Activated CD4-positive, alpha-beta memory T cell treated with anti-CD3 and anti-CD28 coated beads for 36 hours (primary cell): ENCODE data around the gene C5orf24. TPM values are rescaled to one million over a fixed set of nuclear protein-coding genes. Genes with fewer than 3 reads are reported as not detected.

Experiments
- CTCF ChIA-PET: fragments of 350-600 bp; sonication (Branson Sonifier 250); formaldehyde crosslinking; loops from one replicate; lab custom pipeline; 2021; ENCODE audit warnings: antibody characterized with exemption, inconsistent platforms; lab: Charles Lee
- POLR2A ChIA-PET: fragments of 350-600 bp; sonication (Branson Sonifier 250); formaldehyde crosslinking; loops from one replicate; lab custom pipeline; 2021; ENCODE audit warnings: antibody characterized with exemption; lab: Charles Lee
- DNase-seq: peaks from one replicate; pipeline ENCODE4 v3.0.0-alpha.2; 2020
- H3K27ac Mint-ChIP-seq: one replicate; pipeline ENCODE4 v1.8.0; 2021; ENCODE audit warnings: mixed read lengths
- H3K27me3 Mint-ChIP-seq: one replicate; pipeline ENCODE4 v1.8.0; 2021; ENCODE audit warnings: mixed read lengths
- H3K36me3 Mint-ChIP-seq: one replicate; pipeline ENCODE4 v1.8.0; 2021; ENCODE audit warnings: mixed read lengths
- H3K4me1 Mint-ChIP-seq: one replicate; pipeline ENCODE4 v1.8.0; 2021; ENCODE audit warnings: low read depth, mixed read lengths
- H3K4me3 Mint-ChIP-seq: one replicate; pipeline ENCODE4 v1.8.0; 2021; ENCODE audit warnings: mild to moderate bottlenecking, mixed read lengths
- H3K9me3 Mint-ChIP-seq: one replicate; pipeline ENCODE4 v1.8.0; 2021; ENCODE audit warnings: mixed read lengths
- intact Hi-C: fragments of 100-400 bp; cut with micrococcal nuclease; formaldehyde crosslinking; loops from one replicate; pipeline ENCODE4 v1.15.1; 2023
- total RNA-seq, 2 experiments: library from RNA; stranded (reverse); gene quantifications; one replicate each; pipeline ENCODE4 v1.2.3, GENCODE V29; 2021

C5orf24 gene
- total RNA-seq, 2 experiments from 2014 or later = 21.9 to 25.2 TPM

DNA sequence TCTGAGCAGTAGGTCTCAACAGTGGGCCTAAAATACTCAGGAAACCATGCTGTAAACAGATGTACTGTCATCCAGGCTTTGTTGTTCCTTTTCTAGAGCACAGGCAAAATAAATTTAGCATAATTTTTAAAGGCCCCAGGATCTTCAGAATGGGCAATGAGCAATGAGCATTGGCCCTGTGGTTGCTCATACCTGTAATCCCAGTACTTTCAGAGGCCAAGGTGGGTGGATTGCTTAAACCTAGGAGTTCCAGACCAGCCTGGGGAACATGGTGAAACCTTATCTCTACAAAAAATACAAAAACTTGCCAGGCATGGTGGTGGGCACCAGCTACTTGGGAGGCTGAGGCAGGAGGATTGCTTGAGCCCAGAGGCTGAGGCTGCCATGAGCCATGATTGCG lies 45.7 kb downstream of the C5orf24 start:
- H3K27ac Mint-ChIP-seq = no peak overlapping the region
- no peaks in the 10 kb centered on the region for H3K27me3 Mint-ChIP-seq
- POLR2A ChIA-PET = interaction anchor here (0.7 to 1.1 kb wide), 2 partner anchors 13 to 14 kb away, joined by 4 to 5 read pairs; partner anchors contain the start of gene PCBD2
- H3K4me1 Mint-ChIP-seq = peaks cover 13% of the 10 kb centered on the region
- no peak overlapping the region for H3K4me3 Mint-ChIP-seq
- H3K9me3 Mint-ChIP-seq = no peaks in the 10 kb centered on the region
- CTCF ChIA-PET = interaction anchor here (1.2 kb wide), 1 partner anchor 13 kb away, joined by 7 read pairs; the partner anchor contains the start of gene PCBD2
- peaks cover 14% of the 10 kb centered on the region for H3K36me3 Mint-ChIP-seq
- intact Hi-C loops = no loop called here
- DNase-seq = no peak

GRCh38 chr5:134892282-134892681 lies 46.5 kb downstream of the C5orf24 start:
- intact Hi-C loops = no loop called here
- no peaks in the 10 kb centered on the region for H3K9me3 Mint-ChIP-seq
- no peak for DNase-seq
- peaks cover 14% of the 10 kb centered on the region for H3K36me3 Mint-ChIP-seq
- H3K4me3 Mint-ChIP-seq = no peak overlapping the region
- ChIA-PET CTCF (interaction anchor here (0.6 to 1.2 kb wide), 3 partner anchors 12 to 55 kb away, joined by 3 to 7 read pairs (median 3); partner anchors contain the start of gene PCBD2), POLR2A (interaction anchor here (0.7 to 1.1 kb wide), 2 partner anchors 12 to 13 kb away, joined by 4 to 5 read pairs; partner anchors contain the start of gene PCBD2)
- H3K27me3 Mint-ChIP-seq = no peaks in the 10 kb centered on the region
- peak overlapping the region; percentile 39 for H3K27ac Mint-ChIP-seq
- peaks cover 13% of the 10 kb centered on the region for H3K4me1 Mint-ChIP-seq

- H3K27ac Mint-ChIP-seq = no peak overlapping the region
- no peaks in the 10 kb centered on the region for H3K9me3 Mint-ChIP-seq
- H3K4me3 Mint-ChIP-seq = no peak overlapping the region
- DNase-seq = no peak
- no peaks in the 10 kb centered on the region for H3K27me3 Mint-ChIP-seq
- H3K4me1 Mint-ChIP-seq = peaks cover 13% of the 10 kb centered on the region
- POLR2A ChIA-PET = no interaction called here
- intact Hi-C loops = no loop called here
- CTCF ChIA-PET = no interaction called here
- H3K36me3 Mint-ChIP-seq = peaks cover 8% of the 10 kb centered on the region
Observed at GRCh38 chr5:134892926-134893325, 47.2 kb downstream of the C5orf24 start.

- CTCF ChIA-PET = no interaction called here
- Mint-ChIP-seq H3K9me3 (no peaks in the 10 kb centered on the region), H3K36me3 (peaks cover 8% of the 10 kb centered on the region), H3K27me3 (no peaks in the 10 kb centered on the region), H3K4me1 (peaks cover 13% of the 10 kb centered on the region), H3K27ac (no peak overlapping the region), H3K4me3 (no peak overlapping the region)
- POLR2A ChIA-PET = no interaction called here
- no peak for DNase-seq
- intact Hi-C loops = no loop called here
Observed at GRCh38 chr5:134893748-134894505, 48.2 kb downstream of the C5orf24 start.

- Mint-ChIP-seq H3K9me3 (no peaks in the 10 kb centered on the region), H3K4me3 (no peak overlapping the region), H3K27me3 (no peaks in the 10 kb centered on the region), H3K4me1 (peaks cover 17% of the 10 kb centered on the region), H3K36me3 (peaks cover 5% of the 10 kb centered on the region), H3K27ac (peak overlapping the region; percentile 55)
- no peak for DNase-seq
- ChIA-PET POLR2A (interaction anchor here (1.6 kb wide), 2 partner anchors 37 to 57 kb away, joined by 3 to 4 read pairs; partner anchors contain the start of gene C5orf24), CTCF (no interaction called here)
- intact Hi-C loops = loop anchor here (10.0 kb wide), 2 partner anchors 297 to 677 kb away; partner anchors contain the start of gene PPP2CA
Observed at GRCh38 chr5:134902071-134902801, 56.5 kb downstream of the C5orf24 start.

GRCh38 chr5:134904610-134905245 lies 59.0 kb downstream of the C5orf24 start, which contains the start of gene PCBD2:
PCBD2 (plus strand) TSS chr5:134905131; CDS start chr5:134905140, 9 bp downstream.
- peak within 1 kb of the TSS; percentile 95 for H3K4me3 Mint-ChIP-seq
- peak within 1 kb of the TSS; percentile 99 for H3K27ac Mint-ChIP-seq

DNA sequence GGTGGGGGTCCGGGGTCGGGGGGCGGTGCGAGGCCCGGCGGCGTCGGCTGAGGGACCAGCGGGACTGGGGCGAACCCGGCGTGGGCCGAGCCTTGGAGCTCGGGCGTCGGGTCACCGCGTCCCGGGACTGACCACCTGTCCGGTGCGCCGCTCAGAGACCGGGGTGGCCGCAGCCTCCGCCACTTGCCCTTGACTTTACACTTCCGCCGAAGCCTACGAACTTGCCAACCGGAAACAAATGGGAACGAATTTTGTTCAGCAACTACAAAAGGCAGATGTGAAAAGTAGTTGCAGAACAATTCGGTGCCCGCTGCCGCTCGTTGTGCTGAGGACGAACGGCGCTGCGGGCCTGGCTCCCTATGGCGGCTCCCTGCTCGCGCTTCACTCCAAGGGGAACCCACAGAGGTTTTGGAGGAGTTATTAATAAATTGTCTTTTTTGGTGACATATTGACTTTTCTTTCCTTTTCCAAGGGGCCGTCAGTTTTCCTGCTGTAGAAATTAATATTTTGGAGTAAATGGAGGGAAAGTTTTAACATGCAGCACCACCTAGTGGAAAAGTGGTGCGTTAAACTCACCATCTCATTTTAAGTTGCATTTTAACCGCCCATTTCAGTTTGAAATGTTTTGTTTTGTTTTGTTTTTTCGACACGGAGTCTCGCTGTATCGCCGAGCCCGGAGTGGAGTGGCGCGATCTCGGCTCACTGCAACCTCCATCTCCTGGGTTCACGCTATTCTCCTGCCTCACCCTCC lies 59.7 kb downstream of the C5orf24 start:
- POLR2A ChIA-PET = interaction anchor here (0.6 to 3.3 kb wide), 14 partner anchors 8 to 257 kb away, joined by 3 to 34 read pairs (median 6); partner anchors contain the start of genes C5orf24, CAMLG, DDX46 and SEC24A
- intact Hi-C loops = loop anchor here (1.0 to 10.0 kb wide), 7 partner anchors 15 to 681 kb away; partner anchors contain the start of genes C5orf24, DDX46, PPP2CA and SEC24A
- CTCF ChIA-PET = interaction anchor here (0.5 to 3.1 kb wide), 33 partner anchors 7 to 382 kb away, joined by 3 to 25 read pairs (median 4); partner anchors contain the start of genes C5orf24, CAMLG, DDX46 and TXNDC15

More at GRCh38 chr5:134904610-134905245, 59.0 kb downstream of the C5orf24 start, which contains the start of gene PCBD2:
- DNase-seq = peak; percentile 96
- no peaks in the 10 kb centered on the region for H3K27me3 Mint-ChIP-seq
- CTCF ChIA-PET = interaction anchor here (0.6 to 3.1 kb wide), 32 partner anchors 8 to 381 kb away, joined by 3 to 25 read pairs (median 4); partner anchors contain the start of genes C5orf24, CAMLG, DDX46 and TXNDC15
- H3K9me3 Mint-ChIP-seq = no peaks in the 10 kb centered on the region
- H3K36me3 Mint-ChIP-seq = peaks cover 7% of the 10 kb centered on the region
- intact Hi-C loops = loop anchor here (1.0 to 10.0 kb wide), 8 partner anchors 16 to 680 kb away; partner anchors contain the start of genes C5orf24, CAMLG, DDX46 and PPP2CA
- H3K4me1 Mint-ChIP-seq = peaks cover 17% of the 10 kb centered on the region
- POLR2A ChIA-PET = interaction anchor here (0.6 to 3.3 kb wide), 16 partner anchors 9 to 256 kb away, joined by 3 to 34 read pairs (median 4); partner anchors contain the start of genes C5orf24, CAMLG, DDX46 and SEC24A

DNA sequence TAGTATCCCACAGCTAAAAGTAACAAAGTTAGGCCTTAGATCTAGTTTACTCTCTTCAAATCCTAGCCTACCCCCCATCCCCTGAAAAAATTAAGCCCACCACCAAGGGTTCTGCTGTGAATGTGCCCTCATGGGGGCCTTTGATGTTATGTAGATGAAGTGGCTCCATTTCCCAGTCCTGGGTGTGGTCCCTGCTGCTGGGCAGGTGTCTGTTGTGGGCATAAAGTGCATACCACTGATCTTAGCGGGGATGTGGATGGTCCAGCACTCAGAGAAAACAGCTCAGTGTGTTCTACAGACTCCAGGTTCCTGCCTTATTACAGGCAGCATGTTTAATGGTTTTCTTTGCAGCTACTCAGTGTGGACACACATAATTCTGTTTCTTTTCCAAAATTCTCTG lies 61.0 kb downstream of the C5orf24 start:
- Mint-ChIP-seq H3K4me3 (peak overlapping the region; percentile 48), H3K9me3 (no peaks in the 10 kb centered on the region), H3K36me3 (peaks cover 14% of the 10 kb centered on the region), H3K4me1 (peaks cover 21% of the 10 kb centered on the region), H3K27ac (peak overlapping the region; percentile 79), H3K27me3 (no peaks in the 10 kb centered on the region)
- DNase-seq = no peak
- intact Hi-C loops = loop anchor here (10.0 kb wide), 2 partner anchors 302 to 682 kb away; partner anchors contain the start of gene PPP2CA
- ChIA-PET POLR2A (interaction anchor here (1.0 kb wide), 1 partner anchor 11 kb away, joined by 3 read pairs; no protein-coding TSS in a partner anchor), CTCF (interaction anchor here (0.6 to 3.1 kb wide), 5 partner anchors 14 to 284 kb away, joined by 4 to 19 read pairs (median 4); partner anchors contain the start of gene CAMLG)

More for the DNA sequence above, 59.7 kb downstream of the C5orf24 start:
- no peaks in the 10 kb centered on the region for H3K9me3 Mint-ChIP-seq
- DNase-seq = peak; percentile 72
- peak overlapping the region; percentile 99 for H3K27ac Mint-ChIP-seq
- peaks cover 21% of the 10 kb centered on the region for H3K4me1 Mint-ChIP-seq
- H3K4me3 Mint-ChIP-seq = peak overlapping the region; percentile 95
- no peaks in the 10 kb centered on the region for H3K27me3 Mint-ChIP-seq
- H3K36me3 Mint-ChIP-seq = peaks cover 7% of the 10 kb centered on the region
